ENCODE data around the gene THUMPD2.

Gene THUMPD2

DNA sequence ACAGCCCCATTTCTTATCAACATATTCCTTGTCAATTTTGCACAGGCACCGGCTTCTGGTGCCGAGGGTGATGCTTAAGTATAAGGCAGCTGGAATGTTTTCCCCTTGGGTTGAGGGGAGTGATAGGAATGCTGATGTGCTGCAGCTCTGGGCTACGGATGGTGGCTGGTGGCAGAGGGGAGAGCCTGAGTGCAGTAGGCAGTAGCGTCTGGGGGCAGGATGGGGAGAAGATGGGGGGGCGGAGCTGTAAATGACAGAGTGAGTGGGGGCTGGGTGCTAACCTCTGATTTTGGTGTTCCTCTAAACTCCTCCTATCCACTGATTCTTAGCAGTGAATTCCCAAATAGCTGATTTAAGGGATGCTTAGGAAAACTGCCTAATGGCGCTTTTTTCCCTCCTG lies 92.6 kb downstream of the THUMPD2 start:
- no peak overlapping the region for H3K4me3 ChIP-seq (ENCODE audit: low read depth, low read length)
- no peaks in the 10 kb centered on the region for H3K27me3 ChIP-seq (replicated peaks)
- H3K27ac ChIP-seq = no peak overlapping the region
- TF ChIP-seq, protein P1, sequence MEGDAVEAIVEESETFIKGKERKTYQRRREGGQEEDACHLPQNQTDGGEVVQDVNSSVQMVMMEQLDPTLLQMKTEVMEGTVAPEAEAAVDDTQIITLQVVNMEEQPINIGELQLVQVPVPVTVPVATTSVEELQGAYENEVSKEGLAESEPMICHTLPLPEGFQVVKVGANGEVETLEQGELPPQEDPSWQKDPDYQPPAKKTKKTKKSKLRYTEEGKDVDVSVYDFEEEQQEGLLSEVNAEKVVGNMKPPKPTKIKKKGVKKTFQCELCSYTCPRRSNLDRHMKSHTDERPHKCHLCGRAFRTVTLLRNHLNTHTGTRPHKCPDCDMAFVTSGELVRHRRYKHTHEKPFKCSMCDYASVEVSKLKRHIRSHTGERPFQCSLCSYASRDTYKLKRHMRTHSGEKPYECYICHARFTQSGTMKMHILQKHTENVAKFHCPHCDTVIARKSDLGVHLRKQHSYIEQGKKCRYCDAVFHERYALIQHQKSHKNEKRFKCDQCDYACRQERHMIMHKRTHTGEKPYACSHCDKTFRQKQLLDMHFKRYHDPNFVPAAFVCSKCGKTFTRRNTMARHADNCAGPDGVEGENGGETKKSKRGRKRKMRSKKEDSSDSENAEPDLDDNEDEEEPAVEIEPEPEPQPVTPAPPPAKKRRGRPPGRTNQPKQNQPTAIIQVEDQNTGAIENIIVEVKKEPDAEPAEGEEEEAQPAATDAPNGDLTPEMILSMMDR (IDR thresholded peaks at IDR 0.05; ENCODE audit: low read depth, low read length, missing control alignments) = no peak
- no peak for DNase-seq
- in situ Hi-C loops (cut with HindIII; ENCODE audit: low pct_ligation_motif_present, low sequenced_read_pairs) = no loop called here
- H3K36me3 ChIP-seq (replicated peaks) = no peaks in the 10 kb centered on the region

Data from brain microvascular endothelial cell (primary cell).